Suppressor macrophage treated with lipopolysaccharide for 4 hours (primary cell): Measurements from ENCODE around the gene PFKFB3.
A peak's percentile ranks its signal among the peaks of the same experiment; 100 is the strongest.
"Not testable (repeated sequence)": the region's sequence is repeated elsewhere in the genome, so short reads cannot be mapped to it uniquely, and the experiment has no call there.

Experiments used
- DNase-seq: peaks from one replicate; pipeline ENCODE4 v3.0.0-alpha.2; 2020

The PFKFB3 gene

DNA sequence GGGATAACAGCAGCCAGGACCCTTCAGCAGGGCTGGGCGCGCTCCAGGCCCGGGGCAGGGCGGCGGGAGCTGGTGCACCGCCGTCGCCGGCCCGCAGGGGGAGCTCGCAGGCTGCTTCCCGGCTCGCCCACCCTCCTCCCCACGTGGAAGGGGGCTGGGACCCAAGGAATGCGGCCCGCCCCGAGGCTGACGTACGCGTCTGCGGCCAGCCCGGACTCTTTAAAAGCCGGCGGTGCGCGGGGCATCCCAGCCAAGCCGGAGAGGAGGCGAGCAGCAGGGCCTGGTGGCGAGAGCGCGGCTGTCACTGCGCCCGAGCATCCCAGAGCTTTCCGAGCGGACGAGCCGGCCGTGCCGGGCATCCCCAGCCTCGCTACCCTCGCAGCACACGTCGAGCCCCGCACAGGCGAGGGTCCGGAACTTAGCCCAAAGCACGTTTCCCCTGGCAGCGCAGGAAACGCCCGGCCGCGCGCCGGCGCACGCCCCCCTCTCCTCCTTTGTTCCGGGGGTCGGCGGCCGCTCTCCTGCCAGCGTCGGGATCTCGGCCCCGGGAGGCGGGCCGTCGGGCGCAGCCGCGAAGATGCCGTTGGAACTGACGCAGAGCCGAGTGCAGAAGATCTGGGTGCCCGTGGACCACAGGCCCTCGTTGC is at the start of gene PFKFB3:
Gene PFKFB3, plus strand, starts transcription at position 249 of the 647 bp plus-strand sequence. Its CDS starts 329 bp downstream, at position 578.
- peak; percentile 99 for DNase-seq

DNA sequence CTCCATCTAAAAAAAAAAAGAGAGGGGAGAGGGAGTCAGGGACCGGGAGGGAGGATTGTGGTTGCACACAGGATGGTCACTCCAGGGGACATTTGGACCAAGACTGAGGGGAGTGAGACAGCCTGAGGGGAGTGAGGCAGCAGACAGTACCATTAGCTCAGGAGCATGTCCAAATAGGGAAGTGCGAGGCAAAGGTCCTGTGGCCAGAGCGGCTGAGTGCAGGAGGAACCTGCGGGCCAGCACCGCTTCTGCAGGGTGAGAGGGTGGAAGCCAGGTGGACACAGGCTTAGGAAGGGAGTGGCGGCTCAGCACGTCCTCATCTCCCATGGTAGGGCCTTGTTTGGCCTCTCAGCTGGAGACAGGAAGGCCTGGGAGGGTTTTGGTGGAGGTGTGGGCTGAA is 48.9 kb upstream of the PFKFB3 start:
- no peak for DNase-seq

DNA sequence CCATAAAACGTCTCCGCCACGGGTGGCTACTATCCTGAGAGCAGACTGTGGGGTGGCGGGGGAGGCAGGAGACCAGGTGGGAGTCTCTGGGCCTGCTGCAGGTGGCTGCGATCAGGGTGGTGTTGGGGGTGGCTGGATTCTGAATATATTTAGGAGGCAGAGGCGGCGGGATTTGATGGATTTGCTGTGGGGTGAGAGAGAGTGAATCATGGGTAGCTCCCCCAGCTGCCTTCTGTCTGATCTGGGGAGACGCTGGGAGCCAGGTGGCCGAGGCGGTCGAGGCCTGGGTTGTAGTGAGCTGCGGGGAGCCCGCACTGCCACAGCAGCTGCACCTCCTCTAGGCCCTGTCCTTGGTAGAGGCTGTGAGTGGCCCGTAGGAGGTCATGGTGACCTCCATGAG is 48.2 kb upstream of the PFKFB3 start:
- no peak for DNase-seq

DNA sequence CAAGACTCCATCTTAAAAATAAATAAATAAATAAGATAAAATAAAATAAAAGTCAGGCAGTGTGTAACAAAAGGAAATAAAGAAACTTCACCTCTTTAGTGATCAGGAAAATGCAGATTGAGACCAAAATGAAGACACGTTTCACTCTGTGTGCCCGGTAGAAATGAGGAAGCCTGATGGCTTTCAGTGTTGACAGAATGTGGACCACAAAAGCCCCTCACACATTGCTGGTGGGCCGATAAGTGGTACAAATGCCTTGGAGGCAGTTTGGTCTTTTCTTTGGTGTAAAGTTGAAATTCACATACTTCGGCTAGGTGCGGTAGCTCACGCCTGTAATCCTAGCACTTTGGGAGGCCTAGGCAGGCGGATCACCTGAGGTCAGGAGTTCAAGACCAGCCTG is 44.5 kb upstream of the PFKFB3 start:
- no peak for DNase-seq

DNA sequence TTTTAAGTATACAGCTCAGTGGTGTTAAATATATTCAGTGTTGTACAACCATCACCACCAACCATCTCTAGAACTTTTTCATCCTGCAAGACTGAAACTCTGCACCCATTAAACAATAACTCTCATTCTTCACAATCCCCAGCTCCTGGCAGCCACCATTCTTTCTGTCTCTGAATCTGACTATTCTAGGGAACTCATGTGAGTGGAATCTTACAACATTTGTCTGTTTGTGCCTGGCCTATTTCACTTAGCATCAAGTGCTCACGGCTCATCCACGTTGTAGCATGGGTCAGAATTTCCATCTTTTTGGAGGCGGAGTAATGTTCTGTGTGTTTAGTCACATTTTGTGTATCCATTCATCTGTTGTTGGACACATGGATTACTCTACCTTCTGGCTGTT is 40.8 kb upstream of the PFKFB3 start:
- DNase-seq = peak; percentile 77

DNA sequence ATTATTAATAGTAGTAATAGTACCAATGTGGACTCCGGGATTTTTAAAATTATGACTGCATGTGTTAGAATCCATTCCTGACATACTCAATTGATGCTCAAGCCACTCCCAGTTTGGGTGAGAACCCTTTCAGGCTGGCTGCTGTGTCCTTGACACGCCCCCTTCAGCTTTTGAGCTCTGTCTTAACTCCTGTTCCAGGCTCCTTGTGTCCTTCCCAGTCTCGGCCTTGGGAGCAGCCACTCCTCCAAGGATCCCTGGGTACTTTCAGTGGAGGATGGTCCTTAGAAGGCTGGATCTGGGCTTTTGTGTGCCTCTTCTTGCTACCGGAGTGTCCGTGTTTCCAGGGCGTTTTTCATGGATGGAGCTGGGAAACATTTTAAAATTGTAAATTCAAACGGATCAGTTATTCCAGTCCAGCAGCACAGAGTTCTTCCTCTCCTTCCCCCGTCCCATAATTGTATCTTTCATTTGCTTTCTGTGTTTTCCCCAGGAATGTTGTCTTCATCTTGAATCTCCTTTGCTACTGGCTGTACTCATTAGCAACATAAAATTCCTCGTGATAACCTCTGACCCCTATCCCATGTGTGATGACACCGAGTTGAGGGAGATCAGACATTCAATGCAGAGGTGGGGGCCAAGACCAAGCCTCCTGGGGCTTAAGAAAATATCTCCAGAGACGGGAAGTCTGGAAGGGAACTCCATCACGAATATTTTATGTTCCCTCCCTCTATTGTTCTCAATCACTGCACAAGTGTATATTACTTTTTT is 40.0 kb upstream of the PFKFB3 start:
- no peak for DNase-seq

DNA sequence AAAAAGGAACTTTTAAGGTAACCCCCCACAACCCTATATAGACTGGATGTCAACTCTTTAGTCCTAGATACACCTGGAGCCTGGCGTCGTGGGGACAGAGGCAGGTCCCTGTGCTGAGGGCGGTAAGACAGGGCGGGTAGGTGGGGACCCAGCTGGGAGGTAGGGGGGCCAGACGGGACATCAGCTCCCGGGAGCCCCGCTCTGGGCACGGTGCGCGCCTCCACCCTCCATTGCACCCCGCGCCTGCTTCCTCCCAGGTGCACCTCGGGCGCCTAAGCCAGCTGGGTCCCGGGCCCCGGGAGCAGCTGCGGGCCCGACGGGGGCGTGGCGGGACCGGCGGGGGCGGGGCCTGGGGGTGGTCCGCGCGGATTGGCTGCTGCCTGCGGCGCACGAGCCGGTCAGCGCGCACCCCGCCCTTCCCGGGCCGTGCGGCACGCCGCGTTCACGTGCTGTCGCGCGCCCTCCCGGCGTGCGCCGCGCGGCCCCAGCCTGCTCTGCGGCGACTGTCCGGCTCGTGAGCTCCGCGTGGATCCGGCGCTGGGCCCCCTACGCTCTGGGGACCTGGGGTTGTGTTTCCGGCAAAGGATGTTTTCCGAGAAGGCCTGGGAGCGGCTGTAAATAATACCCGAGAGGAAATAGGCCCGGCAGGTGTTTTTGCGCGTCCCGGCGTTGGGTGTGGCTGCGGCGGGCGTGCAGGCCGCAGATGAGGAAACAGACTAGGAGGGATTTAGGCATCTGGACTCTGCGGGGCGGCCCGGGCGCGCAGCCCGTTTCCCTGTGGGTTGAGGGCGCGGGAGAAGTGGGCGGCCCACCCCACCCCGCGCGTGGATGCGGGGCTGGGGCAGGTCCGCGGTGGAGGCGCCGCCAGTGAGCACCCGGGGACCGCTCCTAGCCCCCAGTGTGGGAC is 39.1 kb upstream of the PFKFB3 start:
- peak; percentile 94 for DNase-seq

DNA sequence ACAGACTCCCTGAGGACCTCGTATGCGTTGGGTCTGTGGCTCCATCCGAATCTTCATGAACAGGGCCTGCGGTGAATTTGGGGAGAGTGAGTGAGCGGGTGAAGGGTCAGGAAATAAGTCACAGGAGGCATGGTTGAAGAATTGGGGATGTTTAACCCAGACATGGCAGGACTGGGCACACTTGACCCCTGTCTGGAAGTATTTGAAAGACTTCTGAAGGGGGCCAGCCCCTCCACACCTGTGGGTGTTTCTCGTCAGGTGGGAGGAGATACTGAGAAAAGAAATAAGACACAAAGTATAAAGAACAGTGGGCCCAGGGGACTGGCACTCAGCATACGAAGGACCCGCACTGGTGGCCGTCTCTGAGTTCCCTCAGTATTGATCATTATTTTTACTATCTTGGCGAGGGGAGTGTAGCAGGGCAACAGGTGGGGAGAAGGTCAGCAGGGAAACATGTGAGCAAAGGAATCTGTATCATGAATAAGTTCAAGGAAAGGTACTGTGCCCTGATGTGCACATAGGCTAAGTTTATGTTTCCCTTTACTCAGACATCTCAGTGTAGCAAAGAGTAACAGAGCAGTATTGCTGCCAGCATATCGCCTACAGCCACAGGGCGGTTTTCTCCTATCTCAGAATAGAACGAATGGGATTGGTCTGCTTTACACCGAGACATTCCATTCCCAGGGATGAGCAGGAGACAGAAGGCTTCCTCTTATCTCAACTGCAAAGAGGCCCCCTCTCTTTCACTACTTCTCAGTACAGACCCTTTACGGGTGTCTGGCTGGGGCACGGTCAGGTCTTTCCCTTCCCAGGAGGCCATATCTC is 38.2 kb upstream of the PFKFB3 start:
- DNase-seq = no peak

DNA sequence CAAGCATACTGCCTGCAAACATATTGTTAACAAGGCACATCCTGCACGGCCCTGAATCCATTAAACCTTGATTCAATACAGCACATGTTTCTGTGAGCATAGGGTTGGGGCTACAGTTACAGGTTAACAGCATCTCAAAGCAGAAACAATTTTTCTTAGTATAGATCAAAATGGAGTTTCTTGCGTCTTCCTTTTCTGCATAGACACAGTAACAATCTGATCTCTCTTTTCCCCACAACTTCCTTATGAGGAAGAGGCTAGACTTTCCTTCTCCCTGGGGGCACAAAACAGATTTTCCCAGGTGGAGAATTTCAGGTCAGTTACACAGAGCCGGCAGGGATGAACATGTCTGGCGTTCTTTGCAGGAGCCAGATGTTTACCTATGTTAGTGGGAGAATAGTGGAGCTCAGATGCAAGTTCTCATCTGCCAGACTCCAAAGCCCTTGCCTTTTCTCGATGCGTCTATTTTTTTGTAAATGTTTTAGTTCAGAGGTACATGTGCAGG is 37.5 kb upstream of the PFKFB3 start:
- DNase-seq = no peak

DNA sequence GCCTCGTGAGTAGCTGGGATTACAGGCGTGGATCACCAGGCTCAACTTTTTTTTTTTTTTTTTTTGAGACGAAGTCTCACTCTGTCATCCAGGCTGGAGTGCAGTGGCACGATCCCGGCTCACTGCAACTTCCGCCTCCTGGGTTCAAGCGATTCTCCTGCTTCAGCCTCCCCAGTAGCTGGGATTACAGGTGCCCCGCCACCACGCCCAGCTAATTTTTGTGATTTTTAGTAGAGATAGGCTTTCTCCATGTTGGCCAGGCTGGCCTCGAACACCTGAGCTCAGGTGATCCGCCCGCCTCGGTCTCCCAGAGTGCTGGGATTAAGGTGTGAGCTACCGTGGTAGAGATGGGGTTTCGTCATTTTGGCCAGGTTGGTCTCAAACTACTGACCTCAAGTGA is 36.8 kb upstream of the PFKFB3 start:
- DNase-seq = not testable (repeated sequence)

DNA sequence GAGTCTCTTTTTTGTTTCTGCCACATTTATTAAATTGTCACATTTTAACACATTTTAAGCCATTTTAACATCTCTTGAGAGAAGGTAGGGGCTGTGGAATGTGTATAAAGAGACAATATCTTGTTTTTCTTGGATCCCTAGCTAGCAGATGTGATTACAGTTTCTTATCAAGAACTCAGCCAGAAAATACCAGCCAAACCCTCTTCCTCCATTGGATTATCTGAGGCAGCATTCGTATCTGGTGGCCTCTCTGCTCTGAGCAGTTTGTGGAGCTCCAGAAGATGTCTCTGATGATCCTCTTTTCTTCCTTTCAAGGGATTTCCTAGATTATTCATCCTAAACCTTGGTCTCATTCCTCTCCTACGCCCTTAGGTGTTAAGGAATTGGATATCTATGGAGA is 35.3 kb upstream of the PFKFB3 start:
- DNase-seq = no peak

DNA sequence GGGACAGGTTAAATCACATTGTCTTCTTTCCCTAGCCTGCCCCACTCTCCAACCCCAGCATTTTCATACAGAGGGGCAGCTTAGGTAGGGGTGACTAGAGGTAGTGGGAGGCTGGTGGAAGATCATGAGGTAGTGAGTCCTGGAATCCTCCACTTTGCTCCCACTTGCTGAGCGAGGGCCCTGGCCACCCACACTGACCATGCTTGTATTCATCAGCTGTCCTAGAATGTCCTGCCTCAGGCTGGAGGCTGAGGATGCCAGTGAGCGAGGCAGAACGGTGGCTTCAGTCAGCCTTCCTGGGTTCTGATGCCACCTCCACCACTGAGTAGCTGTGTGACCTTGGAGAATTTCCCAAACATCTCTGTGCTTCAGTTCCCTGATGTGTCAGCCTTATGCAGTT is 34.6 kb upstream of the PFKFB3 start:
- peak; percentile 71 for DNase-seq

DNA sequence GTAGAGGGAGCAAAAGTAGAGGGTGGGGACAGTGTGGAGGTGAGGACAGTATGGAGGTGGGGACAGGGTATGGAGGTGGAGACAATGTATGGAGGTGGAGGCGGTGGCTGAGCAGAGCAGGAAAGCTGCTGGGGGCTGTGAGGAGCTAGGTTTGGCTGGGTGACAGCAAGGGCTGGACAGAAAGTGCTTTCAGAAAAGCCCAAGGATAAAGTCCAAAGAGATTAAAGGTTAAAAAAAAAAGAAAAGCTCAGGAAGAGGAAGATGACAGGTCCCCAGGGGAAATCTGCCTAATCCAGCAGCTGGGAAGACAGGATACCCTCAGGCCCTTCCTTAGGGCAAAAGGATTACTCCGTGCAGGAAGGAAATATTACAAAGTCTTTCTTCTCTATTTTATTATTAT is 32.1 kb upstream of the PFKFB3 start:
- DNase-seq = peak; percentile 51

DNA sequence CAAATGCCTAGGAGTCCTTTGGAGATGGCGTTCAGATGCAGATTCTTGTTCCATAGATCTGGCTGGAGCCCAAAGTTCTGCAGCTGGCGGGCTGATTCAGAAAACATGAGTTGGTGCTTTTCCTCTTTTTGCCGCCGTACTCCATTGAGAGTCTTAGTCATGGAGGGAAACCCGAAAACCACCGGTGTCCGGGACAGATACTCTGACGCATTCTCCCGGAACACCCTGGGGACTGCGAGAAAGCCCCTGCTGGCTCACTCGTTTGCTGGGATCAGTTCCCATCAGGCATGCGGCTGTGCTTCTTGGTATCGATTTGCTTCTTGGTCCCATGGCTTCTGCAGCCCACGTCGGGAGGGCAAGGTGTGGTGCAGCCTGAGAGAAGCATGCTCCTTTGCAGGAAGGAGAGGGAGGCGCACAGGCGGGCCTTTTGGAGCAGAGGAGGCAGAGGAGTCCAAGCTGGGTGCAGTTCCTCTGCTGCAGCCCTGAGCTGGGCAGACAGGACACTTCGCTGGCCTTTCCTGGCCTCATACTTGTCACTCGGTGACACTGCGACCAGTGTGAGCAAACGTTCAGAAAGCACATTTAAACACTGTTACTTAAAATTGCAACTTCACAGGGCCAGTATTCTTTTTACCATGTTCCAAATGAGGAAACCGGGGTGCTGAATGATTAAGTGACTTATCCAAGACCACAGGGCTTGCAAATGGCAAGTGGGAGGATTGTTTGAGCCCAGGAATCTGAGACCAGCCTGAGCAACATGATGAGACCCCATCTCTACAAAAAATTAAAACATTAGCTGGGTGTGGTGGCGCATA is 30.6 kb upstream of the PFKFB3 start:
- DNase-seq = peak; percentile 98

DNA sequence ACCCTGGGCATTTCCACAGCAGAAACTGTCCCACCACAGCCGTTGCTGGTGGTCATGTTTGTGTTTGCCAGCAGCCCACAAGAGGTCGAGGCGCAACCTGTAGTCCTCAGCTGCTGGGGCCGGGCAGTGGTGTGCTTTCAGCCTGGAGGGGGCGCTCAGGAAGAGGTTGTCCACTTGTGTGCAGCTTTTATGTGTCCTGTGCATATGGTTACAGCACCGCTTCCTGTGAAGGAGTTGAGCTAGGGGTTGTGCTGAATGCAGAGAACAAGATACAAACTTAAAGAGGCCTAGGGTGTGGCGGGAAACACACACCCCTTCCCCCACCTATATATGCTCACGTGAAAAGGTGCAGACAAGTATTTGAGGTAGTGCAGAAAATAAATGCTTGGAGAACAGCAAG is 29.5 kb upstream of the PFKFB3 start:
- DNase-seq = peak; percentile 43

DNA sequence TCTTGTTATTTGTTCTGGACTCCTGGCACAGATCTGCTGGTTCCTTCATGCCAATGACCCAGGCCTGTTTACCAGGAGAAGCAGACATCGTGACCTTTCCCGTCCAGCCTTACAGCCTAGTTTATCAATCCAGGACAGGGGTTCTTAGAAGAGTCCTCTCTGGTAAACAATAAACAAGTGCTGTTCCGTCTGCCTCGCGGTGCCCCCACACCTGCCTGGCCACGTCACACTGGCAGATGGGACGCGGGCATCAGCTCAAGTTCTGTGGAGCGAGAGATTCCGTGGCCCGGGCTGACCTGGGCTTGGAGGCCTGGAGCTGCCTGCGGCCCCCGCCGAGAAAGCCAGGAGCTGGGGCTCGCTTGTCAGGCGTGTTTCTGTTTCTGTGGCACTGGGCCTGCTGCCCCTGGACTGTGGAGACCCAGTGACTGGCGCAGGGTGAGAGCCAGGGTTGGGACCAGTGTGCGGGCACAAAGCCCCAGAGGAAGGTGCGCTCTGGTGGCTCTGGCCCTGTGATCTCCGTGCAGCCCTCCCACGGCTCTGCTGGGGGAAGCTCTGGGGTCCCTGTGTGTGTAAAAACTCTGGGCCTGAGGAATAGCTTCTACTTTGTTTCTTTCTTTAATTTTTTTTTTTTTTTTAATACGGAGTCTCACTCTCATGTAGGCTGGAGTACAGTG is 28.4 kb upstream of the PFKFB3 start:
- no peak for DNase-seq

DNA sequence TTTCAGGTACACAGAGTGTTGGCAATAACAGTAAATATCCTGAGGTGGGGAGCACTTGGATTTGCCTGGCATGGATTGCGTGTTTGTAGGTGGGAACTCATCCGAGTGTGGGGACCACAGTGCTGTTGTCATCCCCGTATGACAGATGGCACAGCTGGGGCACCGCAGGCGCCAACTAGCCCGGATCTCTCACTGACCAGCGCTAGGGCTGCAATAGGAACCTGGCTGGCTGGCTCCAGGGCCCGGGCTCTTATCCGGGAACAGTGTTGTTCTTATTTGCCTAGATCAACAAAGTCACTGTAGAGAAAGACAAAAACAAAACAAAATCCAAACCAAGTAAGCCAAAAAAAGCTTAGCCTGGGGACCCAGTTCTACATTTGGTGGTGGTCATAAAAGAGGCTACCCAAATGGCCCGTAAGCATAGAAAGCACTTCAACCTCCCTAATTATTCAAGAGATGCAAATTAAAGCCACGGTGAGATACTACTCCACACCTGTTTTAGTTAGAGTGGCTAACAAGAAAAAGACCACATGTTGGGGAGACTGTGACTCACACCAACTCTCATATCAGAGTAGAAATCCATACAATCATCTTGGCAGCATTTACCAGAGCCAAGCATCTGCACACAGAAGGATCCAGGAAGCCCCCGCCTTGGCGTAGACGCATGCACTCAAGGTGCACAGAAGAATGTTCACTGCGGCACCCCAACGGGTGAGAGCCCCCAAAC is 27.2 kb upstream of the PFKFB3 start:
- DNase-seq = no peak

DNA sequence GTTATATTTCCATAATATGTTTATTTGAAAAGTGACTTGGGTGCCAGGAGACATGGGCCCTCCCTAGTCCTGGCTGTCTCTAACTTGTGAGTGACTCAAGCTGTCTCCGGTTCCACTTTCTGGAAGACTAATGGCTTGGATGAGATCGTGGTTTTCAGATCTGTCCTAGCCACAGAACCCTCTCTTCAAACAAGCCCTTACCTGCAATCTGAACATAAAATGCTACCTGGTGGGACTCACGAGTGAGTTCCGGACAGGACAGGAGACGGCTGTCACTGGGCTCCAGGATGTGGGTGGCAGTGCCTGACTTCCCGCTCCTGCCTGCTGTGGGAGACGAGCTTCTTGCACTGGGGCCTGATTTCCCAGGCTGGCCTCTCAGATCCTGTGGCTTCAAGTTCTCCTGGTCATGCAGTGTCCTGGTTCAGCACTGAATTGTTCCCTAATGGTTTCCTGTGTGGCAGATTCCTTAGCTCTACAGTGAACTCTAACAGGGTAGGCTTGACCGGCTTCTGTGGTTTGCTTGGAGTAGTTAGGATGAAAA is 26.0 kb upstream of the PFKFB3 start:
- peak; percentile 77 for DNase-seq

DNA sequence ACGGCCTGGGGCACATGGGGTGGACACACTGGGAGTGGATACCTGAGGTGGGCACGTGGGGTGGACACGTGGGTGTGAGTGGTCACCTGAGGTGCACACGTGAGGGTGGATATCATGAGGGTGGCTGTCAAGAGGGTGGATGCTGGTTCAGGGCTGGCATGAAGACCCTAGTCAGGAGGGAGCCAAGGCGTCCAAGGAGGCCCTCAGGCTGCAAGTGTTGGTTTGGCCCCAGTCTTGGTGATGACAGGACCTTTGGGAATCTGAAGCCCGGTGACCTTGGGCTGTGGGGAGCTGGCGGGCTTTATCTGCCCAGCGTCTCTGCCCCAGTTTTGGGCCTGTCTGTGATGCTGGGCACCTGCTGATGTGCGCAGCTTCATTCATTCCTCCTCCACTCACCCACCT is 24.9 kb upstream of the PFKFB3 start:
- no peak for DNase-seq

DNA sequence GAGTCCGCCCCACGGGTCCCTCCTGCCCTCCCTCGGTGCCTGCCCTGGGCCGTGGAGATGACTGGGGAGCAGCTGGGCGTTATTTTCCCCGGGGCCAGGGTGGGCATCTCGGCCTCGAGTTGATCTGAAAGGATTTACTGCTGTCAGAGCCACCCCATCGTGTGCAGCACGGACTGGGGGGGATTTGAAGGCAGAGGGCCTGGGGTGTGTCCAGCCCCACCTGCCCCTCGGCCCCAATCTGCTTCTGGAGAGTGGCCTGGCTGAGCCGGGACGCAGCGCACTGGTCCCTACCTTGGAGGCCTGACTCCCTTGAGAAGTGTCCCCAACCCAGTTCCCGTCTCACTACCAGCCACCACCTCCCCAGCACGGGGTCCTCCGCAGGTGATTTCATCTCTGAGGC is 24.2 kb upstream of the PFKFB3 start:
- DNase-seq = no peak
